Rectal smooth muscle tissue (tissue), 1 donor: ENCODE results near the gene HSPBAP1.

Source experiments
- H3K27ac ChIP-seq: one replicate; pipeline ENCODE4 v1.7.0; 2013; ENCODE audit warnings: low read depth, low read length, inconsistent platforms
- H3K27me3 ChIP-seq: one replicate; pipeline ENCODE4 v1.7.0; 2013; ENCODE audit warnings: low read length; ENCODE audit not compliant: control insufficient read depth, insufficient read depth
- H3K36me3 ChIP-seq: one replicate; pipeline ENCODE4 v1.7.0; 2013; ENCODE audit warnings: low read length; ENCODE audit not compliant: control insufficient read depth, insufficient read depth
- H3K4me1 ChIP-seq: one replicate; pipeline ENCODE4 v1.7.0; 2013; ENCODE audit warnings: low read length; ENCODE audit not compliant: control insufficient read depth, insufficient read depth
- H3K4me3 ChIP-seq: one replicate; pipeline ENCODE4 v1.7.0; 2013; ENCODE audit warnings: low read length
- H3K9ac ChIP-seq: one replicate; pipeline ENCODE4 v1.7.0; 2013; ENCODE audit warnings: low read length

Gene HSPBAP1

GRCh38 chr3:122690096-122690495 is 103.5 kb downstream of the HSPBAP1 start:
- Histone ChIP-seq H3K27me3 (no peaks in the 10 kb centered on the region), H3K4me1 (no peaks in the 10 kb centered on the region), H3K36me3 (peaks cover 12% of the 10 kb centered on the region), H3K27ac (no peak overlapping the region), H3K4me3 (no peak overlapping the region), H3K9ac (no peak overlapping the region)
